Natural killer cell (primary cell): ENCODE measurements around the gene STUM. TPM values are rescaled to one million over a fixed set of nuclear protein-coding genes. Genes with fewer than 3 reads are reported as not detected.

Experiments
- ATAC-seq, 3 donors: fragments of 150-1000 bp in 2 of 3; fragments of 200-7000 bp in 1 of 3; cut with Tn5 transposase; 1 replicate in 1 of 3; 2 replicates in 2 of 3; pipeline ENCODE4 v1.10.0; 2021; ENCODE audit warnings: mild to moderate bottlenecking in 2 of 3, moderate library complexity in 2 of 3
- DNase-seq, 2 donors: peaks; one replicate each; pipeline versions ENCODE4 v3.0.0 to v3.0.0-alpha.2; 2013 to 2021; ENCODE audit warnings: mixed read lengths in 1 of 2
- H3K27ac ChIP-seq: one replicate; pipeline ENCODE4 v1.5.1; 2013; ENCODE audit warnings: mild to moderate bottlenecking, low read length
- H3K27me3 ChIP-seq: one replicate; pipeline ENCODE4 v1.6.1; 2013; ENCODE audit warnings: low read length; ENCODE audit not compliant: control insufficient read depth, insufficient read depth
- H3K36me3 ChIP-seq: one replicate; pipeline ENCODE4 v1.6.1; 2013; ENCODE audit warnings: low read length; ENCODE audit not compliant: control insufficient read depth, insufficient read depth
- H3K4me1 ChIP-seq: one replicate; pipeline ENCODE4 v1.6.1; 2013; ENCODE audit warnings: low read length; ENCODE audit not compliant: control insufficient read depth, insufficient read depth
- H3K4me3 ChIP-seq: one replicate; pipeline ENCODE4 v1.5.1; 2013; ENCODE audit warnings: low read length
- H3K9me3 ChIP-seq: one replicate; pipeline ENCODE4 v1.6.1; 2013; ENCODE audit warnings: low read length; ENCODE audit not compliant: control insufficient read depth, insufficient read depth
- H3K27ac Mint-ChIP-seq, 2 donors: one replicate each; pipeline ENCODE4 v1.8.0; 2022; ENCODE audit warnings: mild to moderate bottlenecking in 2 of 2, mixed read lengths in 2 of 2, moderate library complexity in 1 of 2
- H3K27me3 Mint-ChIP-seq, 2 donors: one replicate each; pipeline ENCODE4 v1.8.0; 2022; ENCODE audit warnings: low read depth in 2 of 2, mixed read lengths in 2 of 2
- H3K36me3 Mint-ChIP-seq: one replicate; pipeline ENCODE4 v1.8.0; 2022; ENCODE audit warnings: mixed read lengths
- H3K4me1 Mint-ChIP-seq, 2 donors: one replicate each; pipeline ENCODE4 v1.8.0; 2022; ENCODE audit warnings: mixed read lengths in 2 of 2
- H3K4me3 Mint-ChIP-seq: one replicate; pipeline ENCODE4 v1.8.0; 2022; ENCODE audit warnings: mild to moderate bottlenecking, moderate library complexity, mixed read lengths
- H3K9me3 Mint-ChIP-seq, 2 donors: one replicate each; pipeline ENCODE4 v1.8.0; 2022; ENCODE audit warnings: mixed read lengths in 2 of 2
- WGBS: methylation state at CpG from one replicate; pipeline ENCODE4 v1.1.7; 2013; ENCODE audit warnings: missing lambda C conversion rate; ENCODE audit not compliant: insufficient coverage; 5-methylcytosine and 5-hydroxymethylcytosine counted together
- intact Hi-C: fragments of 100-400 bp; cut with micrococcal nuclease; formaldehyde crosslinking; loops from one replicate; pipeline ENCODE4 v1.14.2; 2022
- total RNA-seq, 4 donors: library from RNA; stranded (reverse); fragments of 120-200 nt in 1 of 4; gene quantifications; one replicate each; pipeline versions ENCODE4 v1.2.3 to v1.2.4, GENCODE V29; 2013 to 2022
- TF ChIP-seq, protein P1 (sequence below): fragments of 200-600 bp; IDR thresholded peaks from one replicate; pipeline ENCODE4 v1.8.0; 2022; ENCODE audit warnings: antibody characterized with exemption

STUM gene
- total RNA-seq, 3 donors from 2014 or later (not counting 1 experiment from before 2014, with no cell fraction given) = not detected

DNA sequence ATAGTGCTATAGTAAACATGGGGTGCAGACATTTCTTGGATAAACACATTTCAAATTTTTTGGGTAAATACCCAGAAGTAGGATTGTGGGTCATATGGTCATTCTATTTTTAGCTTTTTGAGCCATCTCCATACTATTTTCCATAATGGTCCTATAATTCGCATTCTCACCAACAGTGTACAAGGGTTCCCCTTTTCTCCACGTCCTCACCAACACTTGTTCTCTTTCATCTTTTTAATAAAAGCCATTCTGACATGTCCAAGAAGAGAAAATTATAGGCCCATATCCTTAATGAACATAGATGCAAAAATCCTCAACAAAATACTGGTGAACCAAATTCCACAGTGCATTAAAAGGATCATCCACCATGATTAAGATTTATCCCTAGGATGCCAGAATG, 8.9 kb downstream of the STUM start:
- ATAC-seq (no peak), DNase-seq (no peak)
- TF ChIP-seq, protein P1, sequence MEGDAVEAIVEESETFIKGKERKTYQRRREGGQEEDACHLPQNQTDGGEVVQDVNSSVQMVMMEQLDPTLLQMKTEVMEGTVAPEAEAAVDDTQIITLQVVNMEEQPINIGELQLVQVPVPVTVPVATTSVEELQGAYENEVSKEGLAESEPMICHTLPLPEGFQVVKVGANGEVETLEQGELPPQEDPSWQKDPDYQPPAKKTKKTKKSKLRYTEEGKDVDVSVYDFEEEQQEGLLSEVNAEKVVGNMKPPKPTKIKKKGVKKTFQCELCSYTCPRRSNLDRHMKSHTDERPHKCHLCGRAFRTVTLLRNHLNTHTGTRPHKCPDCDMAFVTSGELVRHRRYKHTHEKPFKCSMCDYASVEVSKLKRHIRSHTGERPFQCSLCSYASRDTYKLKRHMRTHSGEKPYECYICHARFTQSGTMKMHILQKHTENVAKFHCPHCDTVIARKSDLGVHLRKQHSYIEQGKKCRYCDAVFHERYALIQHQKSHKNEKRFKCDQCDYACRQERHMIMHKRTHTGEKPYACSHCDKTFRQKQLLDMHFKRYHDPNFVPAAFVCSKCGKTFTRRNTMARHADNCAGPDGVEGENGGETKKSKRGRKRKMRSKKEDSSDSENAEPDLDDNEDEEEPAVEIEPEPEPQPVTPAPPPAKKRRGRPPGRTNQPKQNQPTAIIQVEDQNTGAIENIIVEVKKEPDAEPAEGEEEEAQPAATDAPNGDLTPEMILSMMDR = no peak
- Mint-ChIP-seq H3K27ac (no peak overlapping the region), H3K4me3 (no peak overlapping the region), H3K9me3 (no peaks in the 10 kb centered on the region), H3K4me1 (no peaks in the 10 kb centered on the region), H3K36me3 (no peaks in the 10 kb centered on the region), H3K27me3 (peaks cover 31 to 44% of the 10 kb centered on the region in 2 donors)
- H3K9me3 ChIP-seq = no peaks in the 10 kb centered on the region
- H3K4me3 ChIP-seq = no peak overlapping the region
- H3K27me3 ChIP-seq = peaks cover 5% of the 10 kb centered on the region
- no peaks in the 10 kb centered on the region for H3K36me3 ChIP-seq
- no peaks in the 10 kb centered on the region for H3K4me1 ChIP-seq
- WGBS = 91% methylated on average over 2 of the region's 2 CpGs
- intact Hi-C loops = no loop called here
- no peak overlapping the region for H3K27ac ChIP-seq

DNA sequence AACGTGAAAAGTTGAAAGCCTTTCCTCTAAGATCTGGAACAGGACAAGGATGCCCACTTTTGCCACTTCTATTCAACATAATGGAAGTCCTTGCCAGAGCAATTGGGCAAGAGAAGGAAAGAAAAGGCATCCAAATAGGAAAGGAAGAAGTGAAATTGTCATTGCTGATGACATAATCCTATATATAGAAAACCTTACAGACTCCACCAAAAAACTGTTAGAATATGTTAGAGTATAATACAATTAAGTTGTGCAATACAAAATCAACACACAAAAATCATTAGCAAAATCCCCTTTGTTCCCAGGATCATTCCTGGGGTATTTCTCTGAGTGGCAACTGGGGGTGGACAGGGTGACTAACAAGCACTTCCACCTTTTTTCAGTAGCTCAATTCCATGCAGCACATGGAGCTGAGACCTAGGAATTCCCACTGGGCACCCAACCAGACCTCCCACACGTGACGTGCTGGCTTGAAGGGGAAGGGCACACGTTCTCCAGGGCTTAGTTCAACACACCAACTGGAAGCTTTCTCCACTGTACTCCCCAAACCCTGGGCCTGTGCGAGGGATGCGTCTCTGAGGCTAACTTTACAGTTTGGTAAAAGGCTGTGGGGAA, 9.6 kb downstream of the STUM start:
- Mint-ChIP-seq H3K9me3 (no peaks in the 10 kb centered on the region), H3K27me3 (peaks cover 25 to 37% of the 10 kb centered on the region in 2 donors), H3K36me3 (no peaks in the 10 kb centered on the region), H3K4me1 (no peaks in the 10 kb centered on the region), H3K27ac (no peak overlapping the region), H3K4me3 (no peak overlapping the region)
- Histone ChIP-seq H3K4me3 (no peak overlapping the region), H3K36me3 (no peaks in the 10 kb centered on the region), H3K27me3 (peaks cover 5% of the 10 kb centered on the region), H3K4me1 (no peaks in the 10 kb centered on the region), H3K27ac (no peak overlapping the region), H3K9me3 (no peaks in the 10 kb centered on the region)
- TF ChIP-seq, protein P1 = no peak
- DNase-seq = no peak
- WGBS = 65% methylated on average over 2 of the region's 6 CpGs
- intact Hi-C loops = no loop called here
- ATAC-seq = no peak

DNA sequence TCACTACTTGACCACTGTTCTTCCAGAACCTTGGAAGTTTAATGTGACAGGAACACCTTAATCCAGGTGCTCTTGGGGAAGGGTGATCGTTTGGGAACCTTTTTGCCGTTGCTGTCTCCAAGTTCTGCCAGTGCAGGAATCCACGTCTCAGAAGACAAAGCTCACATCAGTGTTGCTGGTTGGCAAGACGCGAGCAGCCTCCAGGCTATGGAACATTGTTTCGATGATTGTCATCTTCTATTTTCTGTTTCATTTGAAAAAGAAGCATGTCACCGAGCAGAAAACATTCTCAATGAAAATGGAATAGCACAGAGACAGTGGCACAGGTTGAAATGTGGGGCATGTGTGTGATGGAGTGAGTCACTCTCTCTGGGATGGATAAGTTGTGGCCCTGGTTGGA, 11.7 kb downstream of the STUM start:
- ATAC-seq (no peak), DNase-seq (no peak)
- no peaks in the 10 kb centered on the region for H3K9me3 Mint-ChIP-seq
- H3K27ac Mint-ChIP-seq = no peak overlapping the region
- WGBS = 86% methylated on average over 7 of the region's 7 CpGs
- no peak overlapping the region for H3K4me3 Mint-ChIP-seq
- Histone ChIP-seq H3K27ac (no peak overlapping the region), H3K36me3 (no peaks in the 10 kb centered on the region), H3K4me3 (no peak overlapping the region), H3K4me1 (no peaks in the 10 kb centered on the region), H3K27me3 (no peaks in the 10 kb centered on the region), H3K9me3 (no peaks in the 10 kb centered on the region)
- intact Hi-C loops = no loop called here
- no peaks in the 10 kb centered on the region for H3K4me1 Mint-ChIP-seq
- H3K27me3 Mint-ChIP-seq = peaks cover 10 to 16% of the 10 kb centered on the region in 2 donors
- TF ChIP-seq, protein P1 = no peak
- no peaks in the 10 kb centered on the region for H3K36me3 Mint-ChIP-seq

DNA sequence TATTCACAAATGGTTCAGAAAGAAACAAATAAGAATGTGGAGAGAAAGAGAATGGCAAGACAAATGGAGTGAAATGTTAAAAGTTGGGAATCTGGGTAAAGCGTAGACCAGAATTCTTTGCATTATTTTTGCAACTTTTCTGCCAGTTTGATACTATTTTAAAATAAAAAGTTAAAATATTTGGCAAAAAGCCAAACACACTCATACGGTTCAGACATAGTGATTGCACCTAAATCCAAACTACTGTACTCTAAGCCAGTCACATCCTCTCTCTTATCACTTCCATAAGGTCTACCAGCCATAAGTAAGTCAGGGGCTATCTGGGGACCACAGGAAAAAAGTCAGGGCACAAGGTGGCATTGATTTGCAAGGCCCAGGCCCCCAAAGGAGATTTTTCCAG, 14.4 kb downstream of the STUM start:
- no peak overlapping the region for H3K4me3 Mint-ChIP-seq
- Histone ChIP-seq H3K4me3 (no peak overlapping the region), H3K9me3 (no peaks in the 10 kb centered on the region), H3K27me3 (peaks cover 3% of the 10 kb centered on the region), H3K36me3 (no peaks in the 10 kb centered on the region), H3K27ac (no peak overlapping the region), H3K4me1 (no peaks in the 10 kb centered on the region)
- ATAC-seq (no peak), DNase-seq (no peak)
- no peaks in the 10 kb centered on the region for H3K36me3 Mint-ChIP-seq
- H3K27ac Mint-ChIP-seq = no peak overlapping the region
- 58% methylated on average over 1 of the region's 2 CpGs for WGBS
- intact Hi-C loops = no loop called here
- peaks cover 10 to 18% of the 10 kb centered on the region in 2 donors for H3K27me3 Mint-ChIP-seq
- no peaks in the 10 kb centered on the region for H3K9me3 Mint-ChIP-seq
- no peaks in the 10 kb centered on the region for H3K4me1 Mint-ChIP-seq
- TF ChIP-seq, protein P1 = no peak
